Motor neuron (in vitro differentiated cells): Measurements from ENCODE around the gene SNX8. TPM values are rescaled to one million over a fixed set of nuclear protein-coding genes. Genes with fewer than 3 reads are reported as not detected.
A peak's percentile ranks its signal among the peaks of the same experiment; 100 is the strongest.

Experiments used
- ATAC-seq, 8 experiments: fragments of 200-7000 bp; cut with Tn5 transposase; replicated peaks in 6 of 8; 2 replicates each; pipeline ENCODE4 v1.8.0; 2021; ENCODE audit warnings: mild to moderate bottlenecking in 8 of 8, moderate library complexity in 8 of 8
- H3K27ac ChIP-seq, 2 donors: fragments of 250-450 bp; sonication (Bioruptor Pico); 2 replicates each; pipeline ENCODE4 v1.9.0; 2021; ENCODE audit warnings: antibody characterized with exemption in 2 of 2, mild to moderate bottlenecking in 2 of 2, moderate library complexity in 1 of 2
- H3K4me1 ChIP-seq, 2 donors: fragments of 250-450 bp; sonication (Bioruptor Pico); replicated peaks in 1 of 2; 2 replicates each; pipeline ENCODE4 v1.6.1; 2021; ENCODE audit warnings: antibody characterized with exemption in 2 of 2, mild to moderate bottlenecking in 2 of 2, moderate library complexity in 1 of 2
- H3K4me3 ChIP-seq, 5 donors: fragments of 250-450 bp; sonication (Bioruptor Pico); 2 replicates each; pipeline ENCODE4 v1.9.0; 2021; ENCODE audit warnings: antibody characterized with exemption in 5 of 5, mild to moderate bottlenecking in 5 of 5, moderate library complexity in 4 of 5
- WGBS, 10 experiments: fragments of 450-650 bp; shearing (Covaris generic); methylation state at CpG; one replicate each; pipeline ENCODE4 v1.0.0; 2022; 5-methylcytosine and 5-hydroxymethylcytosine counted together
- in situ Hi-C, 9 experiments: fragments of 400-800 bp; cut with MboI; loops; one replicate each; pipeline ENCODE4 v1.15.0; 2021; ENCODE audit warnings: low sequenced_read_pairs in 9 of 9, low pct_unique_long_range_greater_than_20kb in 2 of 9; ENCODE audit not compliant: unreplicated experiment in 9 of 9
- total RNA-seq, 8 experiments: library from RNA; unstranded; fragments of 300-600 nt; gene quantifications; 2 replicates each; pipeline versions ENCODE4 v1.2.3 to v1.2.4, GENCODE V29; 2022

Gene SNX8
- total RNA-seq, 8 experiments from 2014 or later = 2.8 to 10.3 (median 6.9) TPM

GRCh38 chr7:2299870-2300512 is 14.2 kb downstream of the SNX8 start:
- WGBS, 10 experiments = 14 to 85% (median 64%) methylated on average over 3 to 9 of the region's 9 CpGs
- peaks cover 2 to 10% of the 10 kb centered on the region in 2 donors for H3K4me1 ChIP-seq
- H3K4me3 ChIP-seq = no peak overlapping the region
- no peak overlapping the region for H3K27ac ChIP-seq
- ATAC-seq = peak in 1 of 8 experiments; percentile 20
- in situ Hi-C loops = no loop called here

- peaks cover 2 to 10% of the 10 kb centered on the region in 2 donors for H3K4me1 ChIP-seq
- H3K4me3 ChIP-seq = no peak overlapping the region
- peak in 2 of 8 experiments; percentile 42 to 69 for ATAC-seq
- WGBS, 10 experiments = 0 to 100% (median 88%) methylated on average over 1 to 12 of the region's 18 CpGs
- no peak overlapping the region for H3K27ac ChIP-seq
- in situ Hi-C loops = no loop called here
These were observed 15.0 kb downstream of the SNX8 start for GRCh38 chr7:2299131-2299829.

- in situ Hi-C loops = no loop called here
- 82 to 100% (median 96%) methylated on average over 2 to 6 of the region's 6 CpGs; no CpG with 5 or more reads in 1 of the 10 experiments for WGBS, 10 experiments
- Histone ChIP-seq H3K27ac (no peak overlapping the region), H3K4me3 (no peak overlapping the region), H3K4me1 (peaks cover 2 to 10% of the 10 kb centered on the region in 2 donors)
- no peak for ATAC-seq
These were observed 17.4 kb downstream of the SNX8 start for GRCh38 chr7:2296832-2297231.

GRCh38 chr7:2295936-2296620 is 18.2 kb downstream of the SNX8 start:
- WGBS, 10 experiments = 35 to 100% (median 70%) methylated on average over 2 to 6 of the region's 6 CpGs; no CpG with 5 or more reads in 1 of the 10 experiments
- no peak for ATAC-seq

GRCh38 chr7:2290877-2291276 is 23.4 kb downstream of the SNX8 start:
- H3K4me1 ChIP-seq = peaks cover 1 to 2% of the 10 kb centered on the region in 2 donors
- no peak overlapping the region for H3K4me3 ChIP-seq
- 87 to 100% (median 100%) methylated on average over 1 to 4 of the region's 6 CpGs; no CpG with 5 or more reads in 3 of the 10 experiments for WGBS, 10 experiments
- ATAC-seq = no peak
- in situ Hi-C loops = no loop called here
- no peak overlapping the region for H3K27ac ChIP-seq

More at GRCh38 chr7:2295936-2296620, 18.2 kb downstream of the SNX8 start:
- no peak overlapping the region for H3K4me3 ChIP-seq
- in situ Hi-C loops = no loop called here
- H3K27ac ChIP-seq = no peak overlapping the region
- peaks cover 2 to 6% of the 10 kb centered on the region in 2 donors for H3K4me1 ChIP-seq

GRCh38 chr7:2289621-2290020 is 24.6 kb downstream of the SNX8 start:
- no peak overlapping the region for H3K27ac ChIP-seq
- WGBS, 10 experiments = 57 to 100% (median 83%) methylated on average over 1 to 9 of the region's 13 CpGs
- ATAC-seq = no peak
- H3K4me3 ChIP-seq = no peak overlapping the region
- H3K4me1 ChIP-seq = no peaks in the 10 kb centered on the region
- in situ Hi-C loops = no loop called here

- in situ Hi-C loops = no loop called here
- WGBS, 10 experiments = 35 to 97% (median 86%) methylated on average over 1 to 14 of the region's 20 CpGs
- Histone ChIP-seq H3K4me1 (no peaks in the 10 kb centered on the region), H3K27ac (no peak overlapping the region), H3K4me3 (no peak overlapping the region)
- ATAC-seq = peak in 2 of 8 experiments; percentile 86 to 87
These were observed 25.1 kb downstream of the SNX8 start for GRCh38 chr7:2289111-2289586.

- H3K4me1 ChIP-seq = no peaks in the 10 kb centered on the region
- in situ Hi-C loops = no loop called here
- WGBS, 10 experiments = 68 to 100% (median 77%) methylated on average over 1 to 4 of the region's 8 CpGs; no CpG with 5 or more reads in 5 of the 10 experiments
- ATAC-seq = no peak
- no peak overlapping the region for H3K27ac ChIP-seq
- H3K4me3 ChIP-seq = no peak overlapping the region
These were observed 25.7 kb downstream of the SNX8 start for GRCh38 chr7:2288503-2288902.

GRCh38 chr7:2287745-2288144 is 26.5 kb downstream of the SNX8 start:
- Histone ChIP-seq H3K27ac (no peak overlapping the region), H3K4me3 (no peak overlapping the region), H3K4me1 (no peaks in the 10 kb centered on the region)
- WGBS, 10 experiments = 71 to 100% (median 100%) methylated on average over 1 to 7 of the region's 8 CpGs; no CpG with 5 or more reads in 1 of the 10 experiments
- in situ Hi-C loops = no loop called here
- no peak for ATAC-seq

GRCh38 chr7:2283074-2283473 is 31.2 kb downstream of the SNX8 start:
- no peak overlapping the region for H3K4me3 ChIP-seq
- in situ Hi-C loops = no loop called here
- peaks cover 10 to 21% of the 10 kb centered on the region in 2 donors for H3K4me1 ChIP-seq
- ATAC-seq = no peak
- WGBS, 10 experiments = 63 to 90% (median 70%) methylated on average over 2 to 5 of the region's 20 CpGs; no CpG with 5 or more reads in 7 of the 10 experiments
- no peak overlapping the region for H3K27ac ChIP-seq

GRCh38 chr7:2282185-2282751 is 32.0 kb downstream of the SNX8 start:
- Histone ChIP-seq H3K4me3 (no peak overlapping the region), H3K4me1 (peaks cover 10 to 21% of the 10 kb centered on the region in 2 donors), H3K27ac (no peak overlapping the region)
- ATAC-seq = no peak
- WGBS, 10 experiments = 62 to 100% (median 80%) methylated on average over 1 to 5 of the region's 14 CpGs; no CpG with 5 or more reads in 5 of the 10 experiments
- in situ Hi-C loops = no loop called here

GRCh38 chr7:2281541-2281940 is 32.7 kb downstream of the SNX8 start:
- H3K4me3 ChIP-seq = no peak overlapping the region
- peak in 5 of 8 experiments; percentile 18 to 49 (median 25) for ATAC-seq
- H3K27ac ChIP-seq = no peak overlapping the region
- WGBS, 10 experiments = 0 to 50% (median 34%) methylated on average over 1 of the region's 9 CpGs; no CpG with 5 or more reads in 4 of the 10 experiments
- H3K4me1 ChIP-seq = peaks cover 10 to 21% of the 10 kb centered on the region in 2 donors
- in situ Hi-C loops = no loop called here
